Measurements from ENCODE around the gene ELMO1.

GRCh38 chr7:36905841-36906240 lies 542.8 kb downstream of the ELMO1 start:
- no peak for TF ChIP-seq CTCF (IDR thresholded peaks at IDR 0.05; ENCODE audit: poor library complexity)
- no peak for TF ChIP-seq EZH2 (IDR thresholded peaks at IDR 0.05; ENCODE audit: borderline replicate concordance)
- no peak for TF ChIP-seq EZH2phosphoT487 (IDR thresholded peaks at IDR 0.05; ENCODE audit: low read depth, severe bottlenecking, unreplicated experiment)

Data from hepatocyte (in vitro differentiated cells).